Measurements from ENCODE around the gene CDC42EP4. TPM values are rescaled to one million over a fixed set of nuclear protein-coding genes. Genes with fewer than 3 reads are reported as not detected.

CDC42EP4 gene
- total RNA-seq, 1 donor from 2014 or later: 73.7 TPM

DNA sequence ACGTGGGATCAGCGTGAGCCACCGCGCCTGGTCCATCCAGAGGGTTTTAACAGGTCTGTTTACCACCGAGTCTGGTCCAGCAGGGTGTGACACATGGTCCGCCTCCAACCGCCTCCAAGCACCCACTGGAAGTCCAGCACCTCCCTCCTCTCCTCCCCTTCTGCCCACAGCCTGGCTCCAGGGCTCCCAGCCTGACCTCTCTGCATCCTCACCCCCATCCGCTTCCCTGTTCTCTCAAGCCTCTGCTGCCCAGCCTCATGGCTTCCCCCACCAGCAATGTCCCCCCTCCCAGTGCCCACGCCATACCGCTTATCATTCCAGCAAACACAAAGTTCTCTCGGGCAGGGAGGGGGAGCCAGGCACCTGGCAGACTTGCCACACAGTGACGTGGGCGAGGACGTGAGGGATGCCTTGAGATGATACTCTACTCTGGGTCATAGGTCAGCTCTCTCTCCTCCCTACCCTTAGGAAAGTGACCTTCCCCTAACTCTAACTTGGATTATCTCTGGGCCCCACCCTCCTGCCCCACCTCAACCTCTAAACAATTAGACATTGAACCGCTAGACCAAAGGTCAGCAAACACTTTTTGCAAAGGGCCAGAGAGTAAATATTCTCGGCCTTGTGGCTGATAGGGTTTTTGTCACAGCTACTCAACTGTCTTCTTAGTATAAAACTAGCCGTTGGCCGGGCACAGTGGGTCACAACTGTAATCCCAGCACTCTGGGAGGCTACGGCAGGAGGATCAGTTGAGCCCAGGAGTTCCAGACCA lies 23.1 kb downstream of the CDC42EP4 start:
- Histone ChIP-seq H3K36me3 (peaks cover 0 to 26% of the 10 kb centered on the region in 2 donors), H3K4me1 (peaks cover 100% of the 10 kb centered on the region), H3K9me3 (no peaks in the 10 kb centered on the region), H3K27ac (peak overlapping the region; percentile 93), H3K27me3 (no peaks in the 10 kb centered on the region), H3K4me3 (no peak overlapping the region)
- no peak for DNase-seq (ENCODE audit: extremely low spot score in 2 of 2)
- peak in 1 of 2 donors; percentile 52 for TF ChIP-seq POLR2AphosphoS5 (IDR thresholded peaks at IDR 0.05; ENCODE audit: insufficient read depth in 1 of 2, low read depth in 1 of 2)
- TF ChIP-seq, protein P1, sequence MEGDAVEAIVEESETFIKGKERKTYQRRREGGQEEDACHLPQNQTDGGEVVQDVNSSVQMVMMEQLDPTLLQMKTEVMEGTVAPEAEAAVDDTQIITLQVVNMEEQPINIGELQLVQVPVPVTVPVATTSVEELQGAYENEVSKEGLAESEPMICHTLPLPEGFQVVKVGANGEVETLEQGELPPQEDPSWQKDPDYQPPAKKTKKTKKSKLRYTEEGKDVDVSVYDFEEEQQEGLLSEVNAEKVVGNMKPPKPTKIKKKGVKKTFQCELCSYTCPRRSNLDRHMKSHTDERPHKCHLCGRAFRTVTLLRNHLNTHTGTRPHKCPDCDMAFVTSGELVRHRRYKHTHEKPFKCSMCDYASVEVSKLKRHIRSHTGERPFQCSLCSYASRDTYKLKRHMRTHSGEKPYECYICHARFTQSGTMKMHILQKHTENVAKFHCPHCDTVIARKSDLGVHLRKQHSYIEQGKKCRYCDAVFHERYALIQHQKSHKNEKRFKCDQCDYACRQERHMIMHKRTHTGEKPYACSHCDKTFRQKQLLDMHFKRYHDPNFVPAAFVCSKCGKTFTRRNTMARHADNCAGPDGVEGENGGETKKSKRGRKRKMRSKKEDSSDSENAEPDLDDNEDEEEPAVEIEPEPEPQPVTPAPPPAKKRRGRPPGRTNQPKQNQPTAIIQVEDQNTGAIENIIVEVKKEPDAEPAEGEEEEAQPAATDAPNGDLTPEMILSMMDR (IDR thresholded peaks at IDR 0.05): no peak
- intact Hi-C loops (cut with DNase I): loop anchor here (5.0 kb wide), 1 partner anchor 941 kb away; no protein-coding TSS in a partner anchor

- peak overlapping the region; percentile 93 for H3K27ac ChIP-seq
- H3K36me3 ChIP-seq: peaks cover 0 to 22% of the 10 kb centered on the region in 2 donors
- intact Hi-C loops (cut with DNase I): loop anchor here (5.0 kb wide), 1 partner anchor 940 kb away; no protein-coding TSS in a partner anchor
- H3K4me1 ChIP-seq: peaks cover 100% of the 10 kb centered on the region
- no peaks in the 10 kb centered on the region for H3K27me3 ChIP-seq
- no peaks in the 10 kb centered on the region for H3K9me3 ChIP-seq
- TF ChIP-seq POLR2AphosphoS5 (IDR thresholded peaks at IDR 0.05; ENCODE audit: insufficient read depth in 1 of 2, low read depth in 1 of 2) (peak; percentile 38 to 47), POLR2A (IDR thresholded peaks at IDR 0.05) (no peak)
- H3K4me3 ChIP-seq: peak overlapping the region in 1 of 2 donors; percentile 3
- no peak for DNase-seq (ENCODE audit: extremely low spot score in 2 of 2)
Measured at GRCh38 chr17:73286863-73287296, 24.9 kb downstream of the CDC42EP4 start.

DNA sequence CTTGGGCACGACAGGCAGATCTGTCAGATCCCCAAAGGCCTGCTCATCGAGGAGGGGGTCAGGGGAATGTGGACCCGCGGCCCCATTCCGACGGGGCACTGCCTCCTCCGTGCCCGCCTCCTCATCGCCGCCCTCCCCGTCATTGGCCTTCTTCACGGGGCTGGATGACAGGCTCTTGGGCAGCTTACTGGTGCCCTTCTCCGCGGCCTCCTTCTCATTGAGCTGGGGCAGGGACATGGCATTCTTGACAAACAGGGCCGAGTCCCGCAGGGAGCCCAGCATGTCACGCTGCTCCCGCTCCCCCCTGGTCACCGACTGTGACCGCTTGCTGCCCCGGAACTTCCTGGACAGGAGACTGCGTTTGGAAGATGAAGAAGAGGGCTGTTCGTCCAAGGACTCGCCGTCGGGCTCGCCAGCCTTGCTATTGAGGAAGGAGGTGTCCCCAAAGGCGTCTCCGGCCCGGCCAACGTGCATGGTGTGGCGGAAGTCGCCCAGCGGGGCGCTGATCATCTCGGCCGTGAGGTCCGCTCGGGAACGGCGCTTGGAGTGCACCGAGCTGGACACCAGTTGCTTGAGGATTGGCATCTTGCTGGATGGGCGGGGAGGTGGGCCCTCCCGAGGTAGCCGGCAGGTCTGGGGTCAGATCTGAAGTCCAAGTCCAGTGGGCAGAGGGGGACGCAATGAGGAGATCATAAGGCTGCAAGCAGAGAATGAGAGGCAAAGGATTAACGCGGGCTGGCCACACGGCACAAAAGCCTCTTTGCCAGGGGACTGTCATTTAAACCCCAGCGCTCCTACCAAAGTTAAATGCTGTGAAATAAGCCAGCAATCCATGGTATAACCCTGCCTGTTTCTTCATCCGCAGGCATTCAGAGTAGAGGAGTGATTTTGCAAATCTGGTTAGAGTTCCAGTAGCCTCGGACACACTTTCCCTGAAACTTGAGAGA lies 25.6 kb downstream of the CDC42EP4 start:
- H3K27ac ChIP-seq: peak overlapping the region; percentile 93
- TF ChIP-seq POLR2A (IDR thresholded peaks at IDR 0.05): no peak
- no peak for TF ChIP-seq POLR2AphosphoS5 (IDR thresholded peaks at IDR 0.05; ENCODE audit: insufficient read depth in 1 of 2, low read depth in 1 of 2)
- TF ChIP-seq, protein P1 (IDR thresholded peaks at IDR 0.05): no peak
- peaks cover 0 to 22% of the 10 kb centered on the region in 2 donors for H3K36me3 ChIP-seq
- intact Hi-C loops (cut with DNase I): loop anchor here (5.0 kb wide), 1 partner anchor 939 kb away; no protein-coding TSS in a partner anchor
- H3K9me3 ChIP-seq: no peaks in the 10 kb centered on the region
- DNase-seq (ENCODE audit: extremely low spot score in 2 of 2): no peak
- peaks cover 94% of the 10 kb centered on the region for H3K4me1 ChIP-seq
- no peaks in the 10 kb centered on the region for H3K27me3 ChIP-seq
- H3K4me3 ChIP-seq: peak overlapping the region in 1 of 2 donors; percentile 3

- H3K36me3 ChIP-seq: peaks cover 0 to 22% of the 10 kb centered on the region in 2 donors
- no peak overlapping the region for H3K4me3 ChIP-seq
- peaks cover 88% of the 10 kb centered on the region for H3K4me1 ChIP-seq
- H3K27me3 ChIP-seq: no peaks in the 10 kb centered on the region
- peak overlapping the region; percentile 93 for H3K27ac ChIP-seq
- DNase-seq (ENCODE audit: extremely low spot score in 2 of 2): no peak
- H3K9me3 ChIP-seq: no peaks in the 10 kb centered on the region
- intact Hi-C loops (cut with DNase I): loop anchor here (5.0 kb wide), 1 partner anchor 938 kb away; no protein-coding TSS in a partner anchor
- TF ChIP-seq POLR2AphosphoS5 (IDR thresholded peaks at IDR 0.05; ENCODE audit: insufficient read depth in 1 of 2, low read depth in 1 of 2): no peak
- TF ChIP-seq, protein P1 (IDR thresholded peaks at IDR 0.05): no peak
- no peak for TF ChIP-seq POLR2A (IDR thresholded peaks at IDR 0.05)
Measured at GRCh38 chr17:73285603-73285908, 26.2 kb downstream of the CDC42EP4 start.

GRCh38 chr17:73284906-73285602 lies 26.7 kb downstream of the CDC42EP4 start:
- peaks cover 0 to 22% of the 10 kb centered on the region in 2 donors for H3K36me3 ChIP-seq
- intact Hi-C loops (cut with DNase I): loop anchor here (5.0 kb wide), 1 partner anchor 938 kb away; no protein-coding TSS in a partner anchor
- no peak overlapping the region for H3K4me3 ChIP-seq
- peaks cover 83% of the 10 kb centered on the region for H3K4me1 ChIP-seq
- TF ChIP-seq POLR2AphosphoS5 (IDR thresholded peaks at IDR 0.05; ENCODE audit: insufficient read depth in 1 of 2, low read depth in 1 of 2) (no peak), POLR2A (IDR thresholded peaks at IDR 0.05) (no peak)
- TF ChIP-seq, protein P1 (IDR thresholded peaks at IDR 0.05): no peak
- no peaks in the 10 kb centered on the region for H3K27me3 ChIP-seq
- DNase-seq (ENCODE audit: extremely low spot score in 2 of 2): no peak
- H3K9me3 ChIP-seq: no peaks in the 10 kb centered on the region
- peak overlapping the region; percentile 93 for H3K27ac ChIP-seq

Data from vagina (tissue), 2 donors.